Medulla oblongata (tissue), 1 donor: ENCODE data around the gene AK4.

Experiments
- DNase-seq: peaks from one replicate; pipeline ENCODE4 v3.0.0-alpha.2; 2015; ENCODE audit errors: extremely low spot score

Gene AK4

GRCh38 chr1:65247419-65248359, 99.7 kb downstream of the AK4 start:
- peak; percentile 90 for DNase-seq

GRCh38 chr1:65250826-65251225, 102.8 kb downstream of the AK4 start:
- no peak for DNase-seq

GRCh38 chr1:65253800-65254319, 105.9 kb downstream of the AK4 start:
- no peak for DNase-seq

GRCh38 chr1:65254320-65255034, 106.5 kb downstream of the AK4 start:
- peak; percentile 88 for DNase-seq

- DNase-seq, result peak; percentile 74
These were observed 107.1 kb downstream of the AK4 start for GRCh38 chr1:65255035-65255655.

- DNase-seq, result no peak
These were observed 107.7 kb downstream of the AK4 start for GRCh38 chr1:65255656-65256050.

GRCh38 chr1:65256860-65257708, 109.1 kb downstream of the AK4 start:
- DNase-seq, result peak; percentile 74

GRCh38 chr1:65258106-65258505, 110.1 kb downstream of the AK4 start:
- no peak for DNase-seq

- DNase-seq, result no peak
These were observed 111.8 kb downstream of the AK4 start for GRCh38 chr1:65259816-65260215.

- peak; percentile 77 for DNase-seq
These were observed 113.0 kb downstream of the AK4 start for GRCh38 chr1:65260851-65261473.

- DNase-seq, result no peak
These were observed 115.3 kb downstream of the AK4 start for GRCh38 chr1:65263286-65263685.

GRCh38 chr1:65264197-65264929, 116.4 kb downstream of the AK4 start:
- peak; percentile 72 for DNase-seq

GRCh38 chr1:65265296-65265650, 117.3 kb downstream of the AK4 start:
- DNase-seq, result no peak

- DNase-seq, result no peak
These were observed 117.8 kb downstream of the AK4 start for GRCh38 chr1:65265651-65266351.

GRCh38 chr1:65266476-65266875, 118.5 kb downstream of the AK4 start:
- no peak for DNase-seq

GRCh38 chr1:65267271-65267670, 119.3 kb downstream of the AK4 start:
- no peak for DNase-seq

- DNase-seq, result no peak
These were observed 119.7 kb downstream of the AK4 start for GRCh38 chr1:65267683-65268082.

GRCh38 chr1:65269612-65270011, 121.6 kb downstream of the AK4 start:
- DNase-seq, result no peak

- no peak for DNase-seq
These were observed 128.4 kb downstream of the AK4 start for GRCh38 chr1:65276197-65276939.
